Measurements from ENCODE around the gene ADAMTS12. TPM values are rescaled to one million over a fixed set of nuclear protein-coding genes. Genes with fewer than 3 reads are reported as not detected.

The ADAMTS12 gene
- total RNA-seq, 3 donors from 2014 or later (not counting 1 experiment from before 2014, with no cell fraction given) = not detected

GRCh38 chr5:33477816-33478215, 414.0 kb downstream of the ADAMTS12 start:
- no peak overlapping the region for H3K4me3 Mint-ChIP-seq
- Histone ChIP-seq H3K27ac (ENCODE audit: low read length) (no peak overlapping the region), H3K36me3 (ENCODE audit: control insufficient read depth, insufficient read depth, low read length) (peaks cover 11% of the 10 kb centered on the region), H3K4me3 (ENCODE audit: low read length) (no peak overlapping the region), H3K4me1 (ENCODE audit: control insufficient read depth, insufficient read depth, low read length) (no peaks in the 10 kb centered on the region), H3K9me3 (ENCODE audit: control insufficient read depth, insufficient read depth, low read length) (no peaks in the 10 kb centered on the region), H3K27me3 (ENCODE audit: control insufficient read depth, insufficient read depth, low read length) (no peaks in the 10 kb centered on the region)
- no peak overlapping the region for H3K27ac Mint-ChIP-seq
- H3K36me3 Mint-ChIP-seq = peaks cover 17% of the 10 kb centered on the region
- no peak for ATAC-seq
- no peaks in the 10 kb centered on the region for H3K27me3 Mint-ChIP-seq (ENCODE audit: low read depth in 2 of 2)
- intact Hi-C loops (cut with micrococcal nuclease) = no loop called here
- H3K9me3 Mint-ChIP-seq = no peaks in the 10 kb centered on the region
- no peaks in the 10 kb centered on the region for H3K4me1 Mint-ChIP-seq
- WGBS (ENCODE audit: insufficient coverage) = 100% methylated on average over 1 of the region's 2 CpGs
- TF ChIP-seq CTCF (IDR thresholded peaks at IDR 0.05) = no peak
- no peak for DNase-seq

GRCh38 chr5:33476992-33477391, 414.8 kb downstream of the ADAMTS12 start:
- DNase-seq = no peak
- Histone ChIP-seq H3K4me3 (ENCODE audit: low read length) (no peak overlapping the region), H3K27ac (ENCODE audit: low read length) (no peak overlapping the region), H3K27me3 (ENCODE audit: control insufficient read depth, insufficient read depth, low read length) (no peaks in the 10 kb centered on the region), H3K9me3 (ENCODE audit: control insufficient read depth, insufficient read depth, low read length) (no peaks in the 10 kb centered on the region), H3K36me3 (ENCODE audit: control insufficient read depth, insufficient read depth, low read length) (peaks cover 11% of the 10 kb centered on the region), H3K4me1 (ENCODE audit: control insufficient read depth, insufficient read depth, low read length) (no peaks in the 10 kb centered on the region)
- peaks cover 24% of the 10 kb centered on the region for H3K36me3 Mint-ChIP-seq
- TF ChIP-seq CTCF (IDR thresholded peaks at IDR 0.05) = no peak
- ATAC-seq = no peak
- H3K4me1 Mint-ChIP-seq = no peaks in the 10 kb centered on the region
- intact Hi-C loops (cut with micrococcal nuclease) = no loop called here
- H3K4me3 Mint-ChIP-seq = no peak overlapping the region
- 100% methylated on average over 3 of the region's 3 CpGs for WGBS (ENCODE audit: insufficient coverage)
- H3K27me3 Mint-ChIP-seq (ENCODE audit: low read depth in 2 of 2) = no peaks in the 10 kb centered on the region
- no peaks in the 10 kb centered on the region for H3K9me3 Mint-ChIP-seq
- no peak overlapping the region for H3K27ac Mint-ChIP-seq

DNA sequence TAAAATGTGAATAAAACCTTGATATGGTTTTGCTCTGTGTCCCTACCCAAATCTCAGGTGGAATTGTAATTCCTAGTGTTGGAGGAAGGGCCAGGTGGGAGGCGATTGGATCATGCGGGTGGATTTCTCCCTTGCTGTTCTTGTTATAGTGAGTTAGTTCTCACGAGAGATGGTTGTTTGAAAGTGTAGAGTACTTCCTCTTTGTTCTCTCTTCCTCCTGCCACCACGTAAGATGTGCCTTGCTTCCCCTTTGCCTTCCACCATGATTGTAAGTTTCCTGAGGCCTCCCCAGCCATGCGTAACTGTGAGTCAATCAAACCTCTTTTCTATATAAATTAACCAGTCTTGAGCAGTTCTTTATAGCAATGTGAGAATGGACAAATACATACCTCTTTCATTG, 416.1 kb downstream of the ADAMTS12 start:
- intact Hi-C loops (cut with micrococcal nuclease) = no loop called here
- no peaks in the 10 kb centered on the region for H3K4me1 Mint-ChIP-seq
- ATAC-seq (no peak), DNase-seq (no peak)
- H3K36me3 Mint-ChIP-seq = peaks cover 24% of the 10 kb centered on the region
- no peak for TF ChIP-seq CTCF (IDR thresholded peaks at IDR 0.05)
- H3K27ac Mint-ChIP-seq = no peak overlapping the region
- H3K27me3 Mint-ChIP-seq (ENCODE audit: low read depth in 2 of 2) = no peaks in the 10 kb centered on the region
- H3K9me3 Mint-ChIP-seq = no peaks in the 10 kb centered on the region
- Histone ChIP-seq H3K27ac (ENCODE audit: low read length) (no peak overlapping the region), H3K27me3 (ENCODE audit: control insufficient read depth, insufficient read depth, low read length) (no peaks in the 10 kb centered on the region), H3K4me1 (ENCODE audit: control insufficient read depth, insufficient read depth, low read length) (no peaks in the 10 kb centered on the region), H3K36me3 (ENCODE audit: control insufficient read depth, insufficient read depth, low read length) (peaks cover 11% of the 10 kb centered on the region), H3K4me3 (ENCODE audit: low read length) (no peak overlapping the region), H3K9me3 (ENCODE audit: control insufficient read depth, insufficient read depth, low read length) (no peaks in the 10 kb centered on the region)
- WGBS (ENCODE audit: insufficient coverage) = 94% methylated on average over 3 of the region's 5 CpGs
- no peak overlapping the region for H3K4me3 Mint-ChIP-seq

DNA sequence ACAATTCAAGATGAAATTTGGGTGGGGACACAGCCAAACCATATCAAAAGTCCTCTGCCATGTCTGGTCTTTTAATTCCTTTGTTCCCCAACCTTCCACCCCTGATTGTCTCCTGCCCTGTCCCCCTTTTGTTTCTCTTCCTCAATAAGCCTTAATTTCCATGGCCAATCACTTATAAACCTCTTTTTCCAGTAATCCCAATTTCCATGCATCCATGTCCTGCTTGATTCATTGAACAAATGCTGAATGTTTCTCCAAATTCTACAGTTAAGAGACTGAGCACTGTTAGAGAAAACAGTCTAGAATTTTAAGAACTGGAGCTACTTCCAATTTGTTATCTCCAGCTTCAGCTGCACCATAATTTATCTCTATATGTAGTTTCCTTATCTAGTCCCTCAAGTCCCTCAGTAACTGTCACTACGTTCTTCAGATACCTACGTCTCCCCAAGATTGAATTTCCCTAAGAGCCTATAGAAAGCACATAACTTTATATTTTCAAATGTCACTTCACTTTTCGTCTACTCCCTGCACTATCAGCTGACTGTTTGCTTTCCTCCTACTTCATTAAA, 416.8 kb downstream of the ADAMTS12 start:
- TF ChIP-seq CTCF (IDR thresholded peaks at IDR 0.05) = no peak
- Mint-ChIP-seq H3K4me1 (no peaks in the 10 kb centered on the region), H3K36me3 (peaks cover 24% of the 10 kb centered on the region), H3K27ac (no peak overlapping the region), H3K9me3 (no peaks in the 10 kb centered on the region), H3K4me3 (no peak overlapping the region), H3K27me3 (ENCODE audit: low read depth in 2 of 2) (no peaks in the 10 kb centered on the region)
- Histone ChIP-seq H3K4me3 (ENCODE audit: low read length) (no peak overlapping the region), H3K27me3 (ENCODE audit: control insufficient read depth, insufficient read depth, low read length) (no peaks in the 10 kb centered on the region), H3K27ac (ENCODE audit: low read length) (no peak overlapping the region), H3K36me3 (ENCODE audit: control insufficient read depth, insufficient read depth, low read length) (peaks cover 18% of the 10 kb centered on the region), H3K9me3 (ENCODE audit: control insufficient read depth, insufficient read depth, low read length) (no peaks in the 10 kb centered on the region), H3K4me1 (ENCODE audit: control insufficient read depth, insufficient read depth, low read length) (no peaks in the 10 kb centered on the region)
- DNase-seq (no peak), ATAC-seq (no peak)
- 95% methylated on average over 3 of the region's 3 CpGs for WGBS (ENCODE audit: insufficient coverage)
- intact Hi-C loops (cut with micrococcal nuclease) = no loop called here
